Cardiac fibroblast (primary cell): ENCODE data around the gene OTUD5.
A peak's percentile ranks its signal among the peaks of the same experiment; 100 is the strongest.

Source experiments
- DNase-seq, 2 donors: peaks; one replicate each; pipeline versions ENCODE4 v3.0.0 to v3.0.0-alpha.2; 2010; ENCODE audit warnings: low read depth in 2 of 2
- H3K4me3 ChIP-seq, 2 donors: replicated peaks in 1 of 2; 1 replicate in 1 of 2; 2 replicates in 1 of 2; pipeline ENCODE4 v1.5.1; 2011; ENCODE audit warnings: low read depth in 2 of 2, low read length in 2 of 2, mild to moderate bottlenecking in 2 of 2, moderate library complexity in 1 of 2
- TF ChIP-seq, protein P1 (sequence below): IDR thresholded peaks from one replicate; pipeline ENCODE4 v1.5.1; 2011; ENCODE audit warnings: low read depth, mild to moderate bottlenecking, low read length, inconsistent platforms

OTUD5 gene

DNA sequence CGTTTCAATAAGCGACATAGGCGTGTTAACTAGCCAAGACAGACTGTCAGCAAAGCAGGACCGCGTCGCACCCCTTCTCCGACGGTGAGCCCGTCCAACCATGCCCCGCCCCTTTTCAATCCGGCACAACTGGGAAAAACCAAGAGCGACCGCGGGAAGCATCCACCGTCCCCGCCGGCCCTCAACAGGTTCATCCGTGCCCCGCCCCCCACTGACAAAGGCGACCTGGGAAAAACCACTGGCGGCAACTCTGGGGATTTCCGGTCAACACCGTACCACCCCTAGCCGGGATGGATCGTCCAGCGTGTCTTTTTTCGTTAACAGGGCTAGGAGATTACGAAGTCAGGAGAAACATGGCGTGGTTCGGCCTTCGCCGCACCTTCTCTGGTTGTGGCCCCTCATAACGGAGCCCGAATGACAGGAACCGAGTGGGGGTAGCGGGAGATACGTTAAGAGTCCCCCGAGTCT, 60.2 kb downstream of the OTUD5 start:
- DNase-seq = peak; percentile 74 to 79
- TF ChIP-seq, protein P1, sequence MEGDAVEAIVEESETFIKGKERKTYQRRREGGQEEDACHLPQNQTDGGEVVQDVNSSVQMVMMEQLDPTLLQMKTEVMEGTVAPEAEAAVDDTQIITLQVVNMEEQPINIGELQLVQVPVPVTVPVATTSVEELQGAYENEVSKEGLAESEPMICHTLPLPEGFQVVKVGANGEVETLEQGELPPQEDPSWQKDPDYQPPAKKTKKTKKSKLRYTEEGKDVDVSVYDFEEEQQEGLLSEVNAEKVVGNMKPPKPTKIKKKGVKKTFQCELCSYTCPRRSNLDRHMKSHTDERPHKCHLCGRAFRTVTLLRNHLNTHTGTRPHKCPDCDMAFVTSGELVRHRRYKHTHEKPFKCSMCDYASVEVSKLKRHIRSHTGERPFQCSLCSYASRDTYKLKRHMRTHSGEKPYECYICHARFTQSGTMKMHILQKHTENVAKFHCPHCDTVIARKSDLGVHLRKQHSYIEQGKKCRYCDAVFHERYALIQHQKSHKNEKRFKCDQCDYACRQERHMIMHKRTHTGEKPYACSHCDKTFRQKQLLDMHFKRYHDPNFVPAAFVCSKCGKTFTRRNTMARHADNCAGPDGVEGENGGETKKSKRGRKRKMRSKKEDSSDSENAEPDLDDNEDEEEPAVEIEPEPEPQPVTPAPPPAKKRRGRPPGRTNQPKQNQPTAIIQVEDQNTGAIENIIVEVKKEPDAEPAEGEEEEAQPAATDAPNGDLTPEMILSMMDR = no peak
- peak overlapping the region; percentile 73 to 75 for H3K4me3 ChIP-seq

DNA sequence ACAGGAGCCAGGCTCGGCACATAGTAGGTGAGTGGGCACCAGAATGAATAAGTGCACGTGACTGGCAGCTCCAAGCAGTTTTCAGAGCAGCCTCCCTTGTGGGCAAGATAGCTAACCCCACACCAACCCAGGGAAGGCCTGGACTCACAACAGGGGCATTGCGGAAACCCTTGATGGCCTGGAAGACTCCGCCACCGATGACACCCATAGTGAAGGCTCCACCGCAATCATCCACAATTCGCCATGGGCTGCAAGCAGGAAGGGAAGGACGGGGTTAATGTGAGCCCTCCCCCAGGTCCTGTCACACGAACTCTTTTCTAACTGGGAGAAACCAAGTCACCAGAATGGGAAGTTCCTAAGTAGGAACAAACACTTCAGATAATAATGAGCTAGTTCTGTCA, 60.8 kb downstream of the OTUD5 start:
- TF ChIP-seq, protein P1 = no peak
- DNase-seq = peak; percentile 25 to 43
- peak overlapping the region; percentile 73 to 75 for H3K4me3 ChIP-seq

DNA sequence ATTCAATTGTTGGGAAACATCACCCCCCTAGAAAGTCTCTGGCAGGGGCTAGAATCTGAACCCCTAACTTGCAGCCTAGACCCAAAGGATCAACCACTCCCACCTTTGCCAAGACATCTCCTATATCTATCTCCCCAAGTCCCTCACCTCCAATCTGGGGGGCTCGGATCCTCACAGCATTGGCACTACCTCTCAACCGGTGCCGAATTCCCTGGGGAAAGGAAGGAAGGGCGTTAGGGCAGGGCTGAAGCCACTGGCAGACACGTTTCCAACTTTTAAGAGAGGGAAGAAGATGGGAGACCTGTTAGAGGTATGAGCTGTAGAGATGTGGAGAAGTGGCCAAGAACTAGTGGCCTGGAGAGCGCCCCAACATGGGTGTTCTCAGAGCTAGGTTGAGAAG, 62.5 kb downstream of the OTUD5 start:
- DNase-seq = no peak

DNA sequence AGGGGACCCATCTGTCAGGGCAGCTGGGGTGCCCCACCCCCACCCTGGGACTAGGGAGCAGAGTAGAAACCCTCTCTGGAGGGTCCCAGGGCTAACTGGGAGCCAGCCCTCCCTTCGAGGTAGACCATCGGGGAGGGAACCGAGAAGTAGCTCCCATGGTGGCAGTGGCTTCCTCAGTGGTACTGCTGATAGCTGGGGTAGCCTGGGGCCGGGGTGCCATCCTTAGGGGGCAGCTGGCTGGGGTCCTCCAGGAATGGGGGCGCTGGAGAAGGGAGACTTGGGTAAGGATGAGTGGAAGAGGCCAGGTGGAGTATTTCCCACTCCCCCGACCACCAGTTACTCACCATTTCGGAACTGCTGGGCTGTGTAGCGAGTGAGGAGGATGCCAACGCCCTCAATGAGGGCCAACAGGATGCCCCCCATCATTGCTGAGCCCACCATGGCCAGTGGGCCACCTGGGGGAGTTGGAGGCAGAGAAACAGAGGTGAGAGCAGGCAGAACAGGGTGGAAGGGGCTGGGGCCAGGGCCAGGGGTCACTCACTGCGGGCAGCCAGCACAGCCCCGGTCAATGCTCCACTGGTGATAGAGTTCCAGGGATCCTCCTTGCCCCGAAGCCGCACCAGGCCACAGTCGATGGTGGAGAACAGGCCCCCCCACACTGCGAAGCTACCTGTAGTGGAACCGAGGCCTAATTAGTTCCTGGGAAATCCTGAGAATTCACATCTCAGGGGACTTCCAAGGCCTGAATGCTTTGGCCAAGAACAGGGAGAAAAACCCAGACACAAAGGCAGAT, 63.7 kb downstream of the OTUD5 start:
- no peak overlapping the region for H3K4me3 ChIP-seq
- no peak for DNase-seq
- TF ChIP-seq, protein P1 = no peak

More for the DNA sequence above, 62.5 kb downstream of the OTUD5 start:
- TF ChIP-seq, protein P1 = no peak
- H3K4me3 ChIP-seq = no peak overlapping the region

DNA sequence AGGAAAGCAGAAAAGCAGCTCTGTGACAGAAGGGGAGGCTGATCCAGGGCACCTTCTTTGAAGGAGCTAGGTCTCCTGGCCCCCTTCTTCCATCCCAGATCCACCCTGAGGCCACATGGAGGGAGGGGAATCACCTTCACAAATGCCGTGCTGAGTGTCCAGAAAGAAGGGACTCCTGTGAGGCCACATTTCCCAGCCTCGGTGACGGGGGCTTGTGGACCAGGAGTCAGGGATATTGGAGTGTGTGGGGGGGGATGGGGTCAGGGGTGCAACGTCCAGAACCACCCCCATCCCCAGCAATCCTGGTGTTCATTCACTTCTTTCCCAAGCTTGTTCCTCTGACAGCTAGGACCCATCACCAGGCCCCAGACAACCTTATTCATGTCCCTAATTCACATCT, 64.5 kb downstream of the OTUD5 start:
- DNase-seq = no peak
- H3K4me3 ChIP-seq = no peak overlapping the region
- TF ChIP-seq, protein P1 = no peak

DNA sequence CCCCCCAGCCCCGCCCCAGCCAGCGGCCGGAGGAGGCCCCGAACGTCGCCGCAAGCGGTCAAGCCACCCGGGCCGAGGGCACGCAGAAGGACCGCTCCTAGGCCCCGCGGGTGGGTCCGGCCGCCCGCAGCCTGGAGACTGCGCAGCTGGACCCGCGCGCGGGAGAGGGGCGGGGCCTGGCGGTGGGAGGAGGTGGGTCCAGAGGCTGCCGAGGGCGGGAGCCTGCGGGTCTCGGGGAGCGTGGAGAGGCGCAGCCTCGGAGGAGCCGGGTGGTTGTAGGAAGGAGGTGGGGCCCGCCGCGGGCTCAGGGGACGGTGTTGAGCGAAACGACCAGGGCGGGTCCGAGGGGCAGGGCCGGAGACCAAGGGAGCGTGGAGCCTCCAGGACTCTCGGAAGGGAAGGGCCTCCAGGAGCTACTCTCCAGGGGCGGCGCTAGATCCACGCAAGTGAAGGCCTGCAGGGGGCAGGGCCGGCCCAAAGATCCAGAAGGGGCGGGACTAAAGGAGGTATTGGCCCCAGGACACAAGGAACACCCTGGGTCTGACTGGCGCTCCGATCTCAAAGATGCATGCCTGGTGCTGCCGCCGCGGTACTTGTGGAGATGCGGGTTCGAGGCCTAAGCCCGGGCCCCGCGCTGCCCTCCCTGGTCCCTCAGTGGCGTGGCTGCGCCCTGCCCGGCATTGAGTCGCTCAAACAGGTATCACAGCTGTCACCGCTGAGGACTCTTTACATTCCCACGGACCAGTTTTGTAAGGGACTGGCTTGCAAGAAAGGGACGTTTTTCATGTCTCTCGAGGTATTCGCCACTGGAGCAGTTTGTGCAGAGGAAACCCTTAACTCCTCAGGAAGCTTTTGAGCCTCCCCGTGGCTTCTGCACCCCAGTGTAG, 65.8 kb downstream of the OTUD5 start:
- DNase-seq = peak; percentile 86 to 93
- peak overlapping the region; percentile 41 to 52 for H3K4me3 ChIP-seq

More for the DNA sequence above, 65.8 kb downstream of the OTUD5 start:
- TF ChIP-seq, protein P1 = peak; percentile 44
